Neural cell (in vitro differentiated cells): ENCODE data around the gene MAPK8IP3. TPM values are rescaled to one million over a fixed set of nuclear protein-coding genes. Genes with fewer than 3 reads are reported as not detected.
"Not testable (repeated sequence)": the region's sequence is repeated elsewhere in the genome, so short reads cannot be mapped to it uniquely, and the experiment has no call there.

Experiments used
- H2AFZ ChIP-seq: fragments of 200-600, 300-800 bp; sonication (generic), shearing (Covaris generic); 2 replicates; pipeline ENCODE4 v1.6.0; 2014; ENCODE audit warnings: low read depth, mild to moderate bottlenecking, antibody characterized with exemption, low read length, moderate library complexity
- H3F3A ChIP-seq: fragments of 200-600 bp; shearing (Covaris generic); 2 replicates; pipeline ENCODE4 v1.6.1; 2016; ENCODE audit warnings: mild to moderate bottlenecking, moderate library complexity, mixed read lengths, antibody characterized with exemption, low read length; ENCODE audit not compliant: insufficient read depth, poor library complexity, severe bottlenecking
- H3K27ac ChIP-seq: fragments of 200-600, 300-800 bp; sonication (generic), shearing (Covaris generic); 2 replicates; pipeline ENCODE4 v1.5.1; 2014; ENCODE audit warnings: mild to moderate bottlenecking, low read length, moderate library complexity
- H3K27me3 ChIP-seq: fragments of 300-800, 200-600 bp; sonication (generic), shearing (Covaris generic); 2 replicates; pipeline ENCODE4 v1.6.0; 2014; ENCODE audit warnings: mild to moderate bottlenecking, low read depth, low read length, moderate library complexity; ENCODE audit not compliant: insufficient read depth
- H3K36me3 ChIP-seq: fragments of 300-800, 200-600 bp; sonication (generic), shearing (Covaris generic); 2 replicates; pipeline ENCODE4 v1.5.1; 2014; ENCODE audit warnings: mild to moderate bottlenecking, antibody characterized with exemption, low read length, moderate library complexity; ENCODE audit not compliant: insufficient read depth
- H3K4me2 ChIP-seq: fragments of 300-800, 200-600 bp; sonication (generic), shearing (Covaris generic); 2 replicates; pipeline ENCODE4 v1.6.0; 2014; ENCODE audit warnings: mild to moderate bottlenecking, low read length
- H3K4me3 ChIP-seq: fragments of 300-800, 200-600 bp; sonication (generic), shearing (Covaris generic); 2 replicates; pipeline ENCODE4 v1.5.1; 2014; ENCODE audit warnings: mild to moderate bottlenecking, low read length, moderate library complexity
- H3K79me2 ChIP-seq: fragments of 200-600 bp; shearing (Covaris generic); replicated peaks from 2 replicates; pipeline ENCODE4 v1.6.0; 2014; ENCODE audit warnings: mild to moderate bottlenecking, low read length, moderate library complexity; ENCODE audit not compliant: insufficient read depth
- H3K9ac ChIP-seq: fragments of 300-800, 200-600 bp; sonication (generic), shearing (Covaris generic); 2 replicates; pipeline ENCODE4 v1.6.1; 2016; ENCODE audit warnings: mild to moderate bottlenecking, low read length, mixed read lengths
- H3K9me2 ChIP-seq: fragments of 200-600 bp; shearing (Covaris generic); 2 replicates; pipeline ENCODE4 v1.6.1; 2016; ENCODE audit warnings: mild to moderate bottlenecking, low read length, mixed read lengths; ENCODE audit not compliant: insufficient read depth
- H3K9me3 ChIP-seq: fragments of 200-600, 300-800 bp; sonication (generic), shearing (Covaris generic); 2 replicates; pipeline ENCODE4 v1.6.1; 2016; ENCODE audit warnings: mild to moderate bottlenecking, mixed run types, low read length, moderate library complexity, mixed read lengths
- H4K20me1 ChIP-seq: fragments of 200-600 bp; shearing (Covaris generic); 2 replicates; pipeline ENCODE4 v1.6.1; 2016; ENCODE audit warnings: mild to moderate bottlenecking, mixed run types; ENCODE audit not compliant: insufficient read depth
- EP300 ChIP-seq: fragments of 450-650 bp; conservative IDR thresholded peaks from 2 replicates; pipeline ENCODE4 v1.6.1; 2014; ENCODE audit warnings: antibody characterized with exemption, mild to moderate bottlenecking, moderate library complexity; ENCODE audit not compliant: poor library complexity, severe bottlenecking
- EZH2 ChIP-seq: fragments of 200-600, 300-800 bp; shearing (Covaris generic), sonication (generic); IDR thresholded peaks from 2 replicates; pipeline ENCODE4 v1.6.1; 2014; ENCODE audit warnings: antibody characterized with exemption, low read length, borderline replicate concordance, mild to moderate bottlenecking; ENCODE audit not compliant: insufficient read depth, poor library complexity, severe bottlenecking
- MXI1 ChIP-seq: fragments of 450-650 bp; conservative IDR thresholded peaks from 2 replicates; pipeline ENCODE4 v1.6.1; 2014; ENCODE audit warnings: antibody characterized with exemption, mild to moderate bottlenecking; ENCODE audit not compliant: poor library complexity, severe bottlenecking
- RAD21 ChIP-seq: fragments of 450-650 bp; conservative IDR thresholded peaks from 2 replicates; pipeline ENCODE4 v1.6.1; 2014; ENCODE audit warnings: antibody characterized with exemption, mild to moderate bottlenecking, moderate library complexity
- SMC3 ChIP-seq: fragments of 450-650 bp; conservative IDR thresholded peaks from 2 replicates; pipeline ENCODE4 v1.6.1; 2014; ENCODE audit warnings: antibody characterized with exemption, mild to moderate bottlenecking, moderate library complexity; ENCODE audit not compliant: poor library complexity
- polyA plus RNA-seq: library from polyadenylated mRNA; depleted of rRNA; stranded (reverse); fragments of >200 nt; gene quantifications from 2 replicates; pipeline ENCODE4 v1.2.3, GENCODE V29; 2014
- TF ChIP-seq, protein P1 (sequence below): IDR thresholded peaks from 2 replicates; pipeline ENCODE4 v1.6.1; 2012; ENCODE audit warnings: borderline replicate concordance

The MAPK8IP3 gene
- polyA plus RNA-seq, 1 donor from 2014 or later, result 51.0 TPM

DNA sequence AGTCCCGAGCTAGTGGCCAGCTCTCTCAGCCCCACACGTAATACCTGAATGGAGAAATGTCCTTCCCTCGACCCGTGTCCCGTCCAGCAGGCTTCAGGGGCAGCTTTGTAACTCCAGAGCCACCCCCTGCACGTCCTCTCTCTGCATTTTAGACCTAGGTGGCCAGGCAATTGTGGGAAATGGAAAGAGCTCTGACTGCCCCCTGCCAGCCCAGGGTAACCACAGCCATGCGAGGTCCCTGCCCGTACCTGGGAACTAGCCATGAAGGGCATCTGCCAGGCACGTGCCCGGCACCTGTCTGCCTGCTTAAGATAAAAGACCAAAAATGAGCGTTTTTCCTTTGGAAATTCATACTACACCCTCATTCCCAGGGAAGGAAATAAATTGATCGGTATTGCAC is 9.2 kb downstream of the MAPK8IP3 start:
- TF ChIP-seq MXI1, result no peak
- TF ChIP-seq, protein P1, sequence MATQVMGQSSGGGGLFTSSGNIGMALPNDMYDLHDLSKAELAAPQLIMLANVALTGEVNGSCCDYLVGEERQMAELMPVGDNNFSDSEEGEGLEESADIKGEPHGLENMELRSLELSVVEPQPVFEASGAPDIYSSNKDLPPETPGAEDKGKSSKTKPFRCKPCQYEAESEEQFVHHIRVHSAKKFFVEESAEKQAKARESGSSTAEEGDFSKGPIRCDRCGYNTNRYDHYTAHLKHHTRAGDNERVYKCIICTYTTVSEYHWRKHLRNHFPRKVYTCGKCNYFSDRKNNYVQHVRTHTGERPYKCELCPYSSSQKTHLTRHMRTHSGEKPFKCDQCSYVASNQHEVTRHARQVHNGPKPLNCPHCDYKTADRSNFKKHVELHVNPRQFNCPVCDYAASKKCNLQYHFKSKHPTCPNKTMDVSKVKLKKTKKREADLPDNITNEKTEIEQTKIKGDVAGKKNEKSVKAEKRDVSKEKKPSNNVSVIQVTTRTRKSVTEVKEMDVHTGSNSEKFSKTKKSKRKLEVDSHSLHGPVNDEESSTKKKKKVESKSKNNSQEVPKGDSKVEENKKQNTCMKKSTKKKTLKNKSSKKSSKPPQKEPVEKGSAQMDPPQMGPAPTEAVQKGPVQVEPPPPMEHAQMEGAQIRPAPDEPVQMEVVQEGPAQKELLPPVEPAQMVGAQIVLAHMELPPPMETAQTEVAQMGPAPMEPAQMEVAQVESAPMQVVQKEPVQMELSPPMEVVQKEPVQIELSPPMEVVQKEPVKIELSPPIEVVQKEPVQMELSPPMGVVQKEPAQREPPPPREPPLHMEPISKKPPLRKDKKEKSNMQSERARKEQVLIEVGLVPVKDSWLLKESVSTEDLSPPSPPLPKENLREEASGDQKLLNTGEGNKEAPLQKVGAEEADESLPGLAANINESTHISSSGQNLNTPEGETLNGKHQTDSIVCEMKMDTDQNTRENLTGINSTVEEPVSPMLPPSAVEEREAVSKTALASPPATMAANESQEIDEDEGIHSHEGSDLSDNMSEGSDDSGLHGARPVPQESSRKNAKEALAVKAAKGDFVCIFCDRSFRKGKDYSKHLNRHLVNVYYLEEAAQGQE, result no peak
- TF ChIP-seq EZH2, result no peak
- no peak for TF ChIP-seq SMC3
- no peak for TF ChIP-seq RAD21
- no peak for TF ChIP-seq EP300
- no peaks in the 10 kb centered on the region for H4K20me1 ChIP-seq
- no peaks in the 10 kb centered on the region for H3K9me3 ChIP-seq
- no peak overlapping the region for H3K9ac ChIP-seq
- H3F3A ChIP-seq, result no peaks in the 10 kb centered on the region
- no peak overlapping the region for H2AFZ ChIP-seq
- no peak overlapping the region for H3K4me3 ChIP-seq
- H3K36me3 ChIP-seq, result no peaks in the 10 kb centered on the region
- H3K4me2 ChIP-seq, result no peak overlapping the region
- no peak overlapping the region for H3K27ac ChIP-seq
- no peaks in the 10 kb centered on the region for H3K9me2 ChIP-seq
- no peaks in the 10 kb centered on the region for H3K27me3 ChIP-seq
- peaks cover 41% of the 10 kb centered on the region for H3K79me2 ChIP-seq

GRCh38 chr16:1718236-1718635 is 12.2 kb downstream of the MAPK8IP3 start:
- not testable (repeated sequence) for H4K20me1 ChIP-seq, H3K9me3 ChIP-seq, H3K27ac ChIP-seq, H3K4me3 ChIP-seq, H3K4me2 ChIP-seq, H2AFZ ChIP-seq, H3K9ac ChIP-seq, H3K27me3 ChIP-seq, H3K36me3 ChIP-seq, H3K9me2 ChIP-seq, H3F3A ChIP-seq
- peaks cover 22% of the 10 kb centered on the region for H3K79me2 ChIP-seq

- H4K20me1 ChIP-seq, H2AFZ ChIP-seq, H3K9me3 ChIP-seq, H3K4me2 ChIP-seq, H3K4me3 ChIP-seq, H3K9me2 ChIP-seq, H3K27ac ChIP-seq, H3K27me3 ChIP-seq, H3F3A ChIP-seq, H3K9ac ChIP-seq, H3K36me3 ChIP-seq: not testable (repeated sequence)
- peaks cover 18% of the 10 kb centered on the region for H3K79me2 ChIP-seq
Observed at GRCh38 chr16:1719559-1720229, 13.7 kb downstream of the MAPK8IP3 start.
